ENCODE data around the gene GRAMD1A.
"Not testable (repeated sequence)": the region's sequence is repeated elsewhere in the genome, so short reads cannot be mapped to it uniquely, and the experiment has no call there.

Gene GRAMD1A

DNA sequence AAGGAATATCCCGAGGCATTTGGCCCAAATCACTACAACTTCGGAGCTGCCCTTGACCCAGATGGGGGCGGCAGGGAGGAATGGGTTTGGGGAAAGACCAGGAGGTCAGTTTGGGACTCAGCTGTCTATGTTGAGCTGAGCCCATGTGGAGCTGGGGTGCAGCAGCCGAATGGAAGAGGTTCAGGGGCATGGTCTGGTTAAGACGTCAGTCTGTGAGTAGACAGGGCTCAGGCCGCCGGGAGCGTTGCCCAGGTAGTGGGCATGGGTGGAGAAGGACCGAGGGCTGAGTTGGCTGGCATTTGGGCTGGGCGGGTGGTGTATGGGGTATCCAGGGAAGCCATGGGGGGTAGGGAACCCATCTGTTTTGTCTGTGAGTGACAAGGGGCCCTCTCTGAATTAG, 20.9 kb downstream of the GRAMD1A start:
- DNase-seq (ENCODE audit: low spot score) = no peak

DNA sequence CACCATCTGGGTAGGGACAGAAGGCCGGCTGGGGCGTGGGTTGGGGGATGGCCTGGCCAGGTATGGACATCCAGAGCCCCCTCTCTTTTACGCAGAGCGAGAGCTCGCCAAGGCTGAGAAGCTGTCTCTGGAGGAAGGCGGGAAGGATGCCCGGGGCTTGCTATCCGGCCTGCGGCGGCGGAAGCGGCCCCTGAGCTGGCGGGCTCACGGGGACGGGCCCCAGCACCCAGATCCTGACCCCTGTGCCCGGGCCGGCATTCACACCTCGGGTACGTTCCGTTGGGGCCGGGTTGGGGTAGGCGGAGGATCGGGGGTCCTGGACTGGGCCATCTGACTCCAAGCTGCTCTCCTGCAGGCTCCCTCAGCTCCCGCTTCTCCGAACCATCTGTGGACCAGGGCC, 21.5 kb downstream of the GRAMD1A start:
- no peak for DNase-seq (ENCODE audit: low spot score)

DNA sequence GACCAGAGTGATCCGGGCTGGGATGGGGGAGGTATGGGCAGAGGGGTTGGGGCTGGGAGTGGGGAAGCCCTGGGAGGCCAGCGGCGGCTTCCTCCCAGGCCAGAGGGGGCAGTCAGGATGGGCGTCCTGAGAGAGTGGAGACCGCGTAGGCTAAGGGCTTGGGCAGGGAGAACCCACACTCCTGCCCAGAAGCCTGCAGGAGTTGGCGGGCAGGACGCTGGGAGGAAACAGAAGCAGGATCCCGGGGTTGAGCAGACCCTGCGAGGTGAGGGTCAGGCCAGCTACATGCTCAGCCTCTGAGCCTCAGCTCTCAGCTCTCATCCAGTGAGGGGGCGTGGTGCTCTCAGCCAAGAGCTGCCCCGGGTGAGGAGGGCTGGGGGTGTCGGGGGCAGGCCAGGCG, 22.3 kb downstream of the GRAMD1A start:
- DNase-seq (ENCODE audit: low spot score) = no peak

GRCh38 chr19:35023428-35023827, 23.3 kb downstream of the GRAMD1A start:
- DNase-seq (ENCODE audit: low spot score) = no peak

- no peak for DNase-seq (ENCODE audit: low spot score)
Measured at GRCh38 chr19:35024095-35024494, 24.0 kb downstream of the GRAMD1A start.

- no peak for DNase-seq (ENCODE audit: low spot score)
Measured at GRCh38 chr19:35025969-35026368, 25.8 kb downstream of the GRAMD1A start.

GRCh38 chr19:35026418-35026817, 26.3 kb downstream of the GRAMD1A start:
- no peak for DNase-seq (ENCODE audit: low spot score)

- no peak for DNase-seq (ENCODE audit: low spot score)
Measured at GRCh38 chr19:35027009-35027408, 26.9 kb downstream of the GRAMD1A start.

DNA sequence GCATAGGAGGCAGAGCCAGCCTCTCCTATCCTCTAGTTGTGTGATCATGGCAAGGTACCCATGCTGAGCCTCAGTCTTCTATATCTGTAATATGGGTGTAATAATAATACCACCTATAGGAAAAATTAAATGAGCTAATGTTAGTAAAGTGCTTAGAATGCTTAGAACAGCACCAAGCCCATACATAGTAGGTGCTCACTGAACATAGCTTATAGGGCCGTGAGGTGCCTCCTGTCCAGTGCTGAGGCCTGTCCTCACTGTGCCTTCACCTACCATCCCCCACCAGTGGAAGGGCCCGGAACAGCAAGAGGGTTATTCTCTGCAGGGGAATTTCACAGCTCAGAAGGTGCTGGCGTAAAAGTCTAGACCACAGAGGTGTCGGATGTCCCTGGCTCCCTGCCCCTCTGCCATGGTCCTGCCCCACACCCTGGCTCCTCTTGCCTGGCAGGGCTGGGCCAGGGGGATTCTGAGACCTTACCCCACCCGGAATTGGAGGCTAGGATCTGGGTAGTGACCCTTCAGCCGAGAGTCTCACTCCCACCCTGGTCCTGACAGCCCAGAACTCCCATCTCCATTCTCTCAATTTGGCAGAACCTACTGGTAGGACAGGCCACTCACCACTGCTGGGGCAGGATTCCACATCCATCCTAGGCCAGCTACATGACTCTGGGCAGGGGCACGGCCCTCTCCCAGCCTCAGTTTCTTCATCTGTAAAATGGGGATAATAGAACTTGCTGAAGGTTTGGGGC, 27.9 kb downstream of the GRAMD1A start:
- DNase-seq (ENCODE audit: low spot score) = no peak

GRCh38 chr19:35028600-35028885, 28.4 kb downstream of the GRAMD1A start:
- not testable (repeated sequence) for DNase-seq (ENCODE audit: low spot score)

DNA sequence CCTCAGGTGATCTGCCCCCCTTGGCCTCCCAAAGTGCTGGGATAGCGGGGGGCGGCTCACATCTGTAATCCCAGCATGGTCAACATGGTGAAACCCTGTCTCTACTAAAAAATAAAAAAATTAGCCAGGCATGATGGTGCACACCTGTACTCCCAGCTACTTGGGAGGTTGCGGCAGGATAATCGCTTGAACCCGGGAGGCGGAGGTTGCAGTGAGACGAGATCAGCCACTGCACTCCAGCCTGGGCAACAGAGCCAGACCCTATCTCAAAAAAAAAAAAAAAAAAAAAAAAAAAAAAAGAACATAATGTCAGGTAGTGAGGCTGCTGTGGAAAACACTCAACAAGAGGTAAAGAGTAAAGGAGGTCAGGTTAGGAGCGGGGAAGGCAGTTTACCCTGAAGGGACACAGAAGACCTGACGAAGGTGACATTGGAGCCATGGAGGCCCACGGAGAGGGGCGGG, 29.2 kb downstream of the GRAMD1A start:
- not testable (repeated sequence) for DNase-seq (ENCODE audit: low spot score)

DNA sequence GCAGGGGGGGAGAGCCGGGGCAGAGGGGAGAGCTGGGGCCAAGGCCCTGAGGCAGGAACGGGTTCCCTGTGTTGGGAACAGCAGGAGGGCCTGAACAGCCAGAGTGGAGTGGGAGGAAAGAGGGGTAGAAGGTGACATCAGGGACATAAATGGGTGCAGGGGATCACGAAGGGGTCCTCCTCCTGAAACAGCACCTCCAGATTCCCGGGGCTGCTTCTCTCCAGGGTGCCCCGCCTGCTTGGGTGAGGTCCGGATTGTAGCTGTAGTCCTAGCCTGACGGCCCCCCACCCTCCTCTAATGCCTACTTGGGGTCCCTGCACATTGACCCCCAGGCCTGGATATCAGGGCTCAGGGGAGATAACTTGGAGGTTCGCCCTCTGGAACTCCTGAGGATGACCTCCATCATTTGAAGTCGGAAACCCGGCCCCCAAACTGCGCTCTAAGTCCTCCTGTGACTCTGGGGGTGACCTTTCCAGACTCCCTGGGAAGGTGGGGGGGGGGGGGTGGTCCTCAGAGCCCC, 29.7 kb downstream of the GRAMD1A start:
- DNase-seq (ENCODE audit: low spot score) = no peak

- DNase-seq (ENCODE audit: low spot score) = peak; percentile 44
Measured at GRCh38 chr19:35030257-35031071, 30.3 kb downstream of the GRAMD1A start, which contains the start of gene SCN1B. Gene SCN1B (plus strand): TSS chr19:35030470. CDS start chr19:35030821, 351 bp downstream.

- no peak for DNase-seq (ENCODE audit: low spot score)
Measured at GRCh38 chr19:35031072-35031881, 31.2 kb downstream of the GRAMD1A start.

DNA sequence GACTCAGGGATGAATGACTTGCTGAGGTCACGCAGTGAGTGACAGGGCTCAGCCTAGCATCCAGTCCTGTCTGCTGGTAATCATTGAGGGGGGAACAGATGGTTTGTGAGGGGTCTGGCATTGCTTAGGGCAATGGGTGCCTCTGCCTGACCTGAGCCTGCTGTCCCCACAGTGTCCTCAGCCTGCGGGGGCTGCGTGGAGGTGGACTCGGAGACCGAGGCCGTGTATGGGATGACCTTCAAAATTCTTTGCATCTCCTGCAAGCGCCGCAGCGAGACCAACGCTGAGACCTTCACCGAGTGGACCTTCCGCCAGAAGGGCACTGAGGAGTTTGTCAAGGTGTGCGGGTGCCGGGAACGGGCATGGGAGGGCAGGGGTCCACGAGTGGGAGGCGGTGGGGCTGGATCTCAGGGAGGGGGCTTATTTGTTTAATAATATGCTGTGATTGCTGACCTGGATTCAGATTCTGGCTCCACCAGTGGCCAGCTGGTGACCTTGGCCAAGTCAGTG, 32.3 kb downstream of the GRAMD1A start:
- no peak for DNase-seq (ENCODE audit: low spot score)

- DNase-seq (ENCODE audit: low spot score) = no peak
Measured at GRCh38 chr19:35033067-35034004, 33.2 kb downstream of the GRAMD1A start.

DNA sequence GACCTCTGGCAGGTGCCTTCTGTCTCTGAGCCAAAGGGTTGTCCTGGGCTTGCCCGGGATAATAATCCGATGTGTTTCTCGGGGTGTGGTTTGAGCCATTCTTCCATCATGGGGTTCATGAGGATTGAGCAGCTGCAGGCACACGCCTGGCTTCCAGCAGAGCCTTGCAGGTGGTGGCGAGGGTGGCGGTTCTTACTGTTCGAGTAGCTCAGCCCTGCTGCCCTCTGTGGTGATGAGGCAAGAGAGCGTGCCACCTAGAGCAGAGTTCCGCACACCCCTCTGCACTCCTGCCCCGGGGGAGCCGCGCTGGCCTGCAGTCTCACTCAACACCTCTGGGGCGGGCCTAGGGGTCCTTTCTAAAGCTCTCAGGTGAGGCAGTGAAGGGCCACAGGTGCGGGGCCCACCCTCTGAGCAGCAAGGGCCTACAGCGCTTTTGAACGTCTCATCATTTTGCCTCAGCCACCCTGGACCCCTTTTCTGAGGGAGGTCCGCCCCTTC, 33.9 kb downstream of the GRAMD1A start:
- no peak for DNase-seq (ENCODE audit: low spot score)

GRCh38 chr19:35034588-35035382, 34.7 kb downstream of the GRAMD1A start:
- no peak for DNase-seq (ENCODE audit: low spot score)

DNA sequence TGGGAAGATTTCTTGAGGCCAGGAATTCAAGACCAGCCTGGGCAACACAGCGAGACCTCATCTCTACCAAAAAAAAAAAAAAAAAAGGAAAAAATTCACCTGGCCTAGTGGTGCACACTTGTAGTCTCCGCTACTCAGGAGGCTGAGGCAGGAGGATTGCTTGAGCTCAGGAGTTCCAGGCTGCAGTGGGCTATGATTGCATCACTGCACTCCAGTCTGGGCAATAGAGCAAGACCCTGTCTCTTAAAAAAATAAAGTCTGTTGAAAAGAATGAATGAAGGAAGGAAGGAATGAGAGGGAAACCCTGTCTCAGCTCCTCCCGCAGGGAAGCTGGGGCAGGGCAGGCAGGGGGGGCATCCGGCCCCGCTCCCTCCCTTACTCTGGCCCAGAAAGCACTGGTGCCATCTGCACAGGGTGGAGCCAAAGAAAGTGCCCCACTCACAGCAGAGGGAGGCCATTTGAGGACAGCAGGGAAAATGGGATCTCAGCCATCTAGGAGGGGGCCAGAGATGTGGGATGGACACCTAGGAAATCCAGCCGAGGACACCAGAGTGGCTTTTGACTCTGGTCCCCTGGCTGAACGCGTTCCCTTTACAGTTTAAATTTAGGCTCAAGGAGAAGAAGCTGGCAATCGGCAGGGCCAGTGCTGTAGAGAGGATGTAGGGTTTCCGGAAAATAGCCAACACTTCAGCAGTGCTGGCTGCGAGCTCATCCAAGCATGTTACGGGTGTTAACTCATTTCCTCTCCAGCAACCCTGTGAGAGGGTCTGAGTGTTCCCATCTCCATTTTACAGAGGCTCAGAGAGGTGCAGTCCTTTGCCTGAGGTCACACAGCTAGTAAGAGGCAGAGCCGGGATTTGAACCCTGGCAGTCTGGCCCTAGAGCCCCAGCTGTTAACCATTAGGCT, 37.8 kb downstream of the GRAMD1A start:
- DNase-seq (ENCODE audit: low spot score) = no peak

Measured in activated CD4-positive, alpha-beta T cell treated with anti-CD3 and anti-CD28 coated beads, Interleukin-2, Interleukin-4, amounts not matched to agents 100 ng/mL and 50 ng/mL, durations not matched to agents 16 hours and 8 hours (primary cell).